ENCODE measurements around the gene DDR1.
"Not testable (repeated sequence)": the region's sequence is repeated elsewhere in the genome, so short reads cannot be mapped to it uniquely, and the experiment has no call there.

Gene DDR1

GRCh38 chr6:30894935-30895334 is 10.6 kb downstream of the DDR1 start:
- no peak for DNase-seq

- no peak for DNase-seq
Measured at GRCh38 chr6:30895343-30895742, 11.0 kb downstream of the DDR1 start.

- no peak for DNase-seq
Measured at GRCh38 chr6:30896541-30896940, 12.2 kb downstream of the DDR1 start.

- no peak for DNase-seq
Measured at GRCh38 chr6:30897882-30898281, 13.6 kb downstream of the DDR1 start.

- no peak for DNase-seq
Measured at GRCh38 chr6:30898750-30899360, 14.5 kb downstream of the DDR1 start.

- no peak for DNase-seq
Measured at GRCh38 chr6:30900863-30901417, 16.6 kb downstream of the DDR1 start.

- DNase-seq: no peak
Measured at GRCh38 chr6:30901436-30901835, 17.1 kb downstream of the DDR1 start.

GRCh38 chr6:30902196-30902595 is 17.9 kb downstream of the DDR1 start:
- DNase-seq: not testable (repeated sequence)

GRCh38 chr6:30902709-30903108 is 18.4 kb downstream of the DDR1 start:
- no peak for DNase-seq

GRCh38 chr6:30903236-30903635 is 18.9 kb downstream of the DDR1 start:
- no peak for DNase-seq

- DNase-seq: not testable (repeated sequence)
Measured at GRCh38 chr6:30907290-30907757, 23.0 kb downstream of the DDR1 start.

- peak; percentile 96 for DNase-seq
Measured at GRCh38 chr6:30907758-30908591, 23.7 kb downstream of the DDR1 start, which contains the start of gene GTF2H4. TSS of gene GTF2H4 (plus strand) at chr6:30908207.

- no peak for DNase-seq
Measured at GRCh38 chr6:30908700-30909099, 24.4 kb downstream of the DDR1 start.

- DNase-seq: not testable (repeated sequence)
Measured at GRCh38 chr6:30910473-30910872, 26.2 kb downstream of the DDR1 start.

GRCh38 chr6:30912746-30913520 is 28.6 kb downstream of the DDR1 start:
- DNase-seq: no peak

- no peak for DNase-seq
Measured at GRCh38 chr6:30913721-30914075, 29.4 kb downstream of the DDR1 start.

- DNase-seq: peak; percentile 75
Measured at GRCh38 chr6:30914076-30914853, 29.9 kb downstream of the DDR1 start, which contains the start of gene VARS2. TSS of gene VARS2 (plus strand) at chr6:30914238. CDS start at chr6:30914837, 599 bp downstream.

- DNase-seq: no peak
Measured at GRCh38 chr6:30914854-30915590, 30.7 kb downstream of the DDR1 start.

- DNase-seq: no peak
Measured at GRCh38 chr6:30915591-30915946, 31.2 kb downstream of the DDR1 start.

GRCh38 chr6:30917041-30917440 is 32.7 kb downstream of the DDR1 start:
- no peak for DNase-seq

GRCh38 chr6:30917487-30917886 is 33.2 kb downstream of the DDR1 start:
- no peak for DNase-seq

- DNase-seq: no peak
Measured at GRCh38 chr6:30918670-30919069, 34.4 kb downstream of the DDR1 start.

Measured in NCI-H1048 (cell line).